GM21723 (cell line): ENCODE results near the gene LIN7A.
A peak's percentile ranks its signal among the peaks of the same experiment; 100 is the strongest.

Source experiments
- ATAC-seq: cut with Tn5 transposase; IDR thresholded peaks from one replicate; pipeline ENCODE4 v1.9.1; 2021; ENCODE audit warnings: mild to moderate bottlenecking, moderate library complexity; ENCODE audit not compliant: unreplicated experiment

Gene LIN7A

DNA sequence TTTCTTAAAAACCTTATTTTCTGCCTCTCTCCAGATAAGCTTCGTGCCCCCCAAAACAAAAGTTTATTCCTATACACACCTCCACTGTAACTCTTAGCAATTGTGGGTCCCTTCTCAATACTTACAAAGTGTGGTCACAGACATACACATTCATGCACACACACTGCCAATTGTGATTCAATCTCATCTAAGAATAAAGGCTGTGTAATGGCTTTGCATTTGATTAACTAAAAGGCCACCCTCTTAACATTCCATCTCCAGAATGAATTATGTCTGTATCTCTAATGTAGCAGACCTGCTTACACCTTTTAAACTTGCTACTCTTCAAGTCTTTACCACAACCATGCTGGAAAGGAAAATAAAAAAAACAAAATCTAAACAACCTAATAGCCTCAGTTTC, 171.5 kb downstream of the LIN7A start:
- ATAC-seq = no peak

DNA sequence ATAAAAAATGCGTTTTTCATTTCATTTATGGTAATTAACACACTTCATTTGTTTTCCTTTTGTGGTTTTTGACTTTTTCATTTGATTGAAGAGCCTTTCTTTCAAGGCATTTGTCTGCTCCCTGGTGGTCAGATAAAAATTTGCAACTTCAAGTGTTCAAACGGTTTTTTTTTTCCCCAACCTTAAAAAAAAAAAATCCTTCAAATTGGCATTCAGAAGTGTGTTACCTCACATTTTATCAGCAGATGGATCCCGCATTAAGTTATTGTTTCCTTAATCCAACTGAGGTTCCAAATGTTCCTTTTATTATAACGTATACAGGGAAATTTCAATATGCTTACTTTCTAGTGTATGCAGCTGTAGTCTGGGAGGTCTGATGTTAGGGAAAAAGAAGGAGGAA, 173.9 kb downstream of the LIN7A start:
- ATAC-seq = no peak

- no peak for ATAC-seq
Measured at GRCh38 chr12:80761838-80762237, 175.9 kb downstream of the LIN7A start.

- ATAC-seq = peak; percentile 79
Measured at GRCh38 chr12:80756875-80757274, 180.9 kb downstream of the LIN7A start.

- ATAC-seq = no peak
Measured at GRCh38 chr12:80754274-80754673, 183.5 kb downstream of the LIN7A start.

GRCh38 chr12:80752464-80752863, 185.3 kb downstream of the LIN7A start:
- no peak for ATAC-seq

- ATAC-seq = no peak
Measured at GRCh38 chr12:80749456-80749855, 188.3 kb downstream of the LIN7A start.

DNA sequence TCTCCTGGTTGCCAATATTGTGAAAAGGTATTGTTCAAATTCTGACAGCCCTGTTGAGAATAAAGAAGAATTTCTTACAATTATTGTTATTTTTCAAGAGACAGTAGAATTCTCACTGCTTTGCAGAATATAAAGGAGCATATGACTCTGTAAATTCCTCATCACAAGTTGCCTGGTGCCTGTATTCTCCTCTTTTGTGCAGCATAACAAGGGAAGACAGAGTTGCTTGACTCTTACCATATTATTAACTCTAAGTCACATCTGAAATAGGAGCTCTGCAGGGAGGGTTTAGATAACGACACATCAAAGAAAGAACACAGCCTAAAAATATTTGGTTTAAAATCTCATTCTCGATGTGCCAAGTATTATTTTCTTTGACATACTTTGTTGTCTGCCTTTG, 189.9 kb downstream of the LIN7A start:
- no peak for ATAC-seq

- no peak for ATAC-seq
Measured at GRCh38 chr12:80745851-80746505, 191.8 kb downstream of the LIN7A start.
